H1 (cell line): Measurements from ENCODE around the gene OR8H3. TPM values are rescaled to one million over a fixed set of nuclear protein-coding genes. Genes with fewer than 3 reads are reported as not detected.
A peak's percentile ranks its signal among the peaks of the same experiment; 100 is the strongest.

Source experiments
- CTCF ChIA-PET: fragments of 300-600 bp; sonication (Branson Sonifier 250); formaldehyde crosslinking; loops from one replicate; lab custom pipeline; 2021; ENCODE audit not compliant: partially characterized antibody; lab: Charles Lee
- POLR2A ChIA-PET: fragments of 300-600 bp; sonication (Branson Sonifier 250); formaldehyde crosslinking; loops from one replicate; lab custom pipeline; 2021; ENCODE audit warnings: inconsistent platforms; ENCODE audit not compliant: partially characterized antibody; lab: Charles Lee
- DNase-seq, 2 experiments: peaks; one replicate each; pipeline versions ENCODE4 v3.0.0 to v3.0.0-alpha.2; 2010 to 2022; ENCODE audit warnings: low spot score in 2 of 2, low read depth in 1 of 2, mixed read lengths in 1 of 2
- FAIRE-seq: peaks from 2 replicates; lab custom pipeline; 2011; peaks lifted over from hg19 to GRCh38; lab: Jason Lieb, UNC
- H2AFZ ChIP-seq: 2 replicates; pipeline ENCODE4 v1.8.1; 2012; ENCODE audit warnings: low read length, inconsistent platforms
- H2AK5ac ChIP-seq: 2 replicates; pipeline ENCODE4 v1.6.1; 2013; ENCODE audit warnings: low read depth, low read length
- H2BK120ac ChIP-seq: replicated peaks from 2 replicates; pipeline ENCODE3; 2013; ENCODE audit warnings: low read depth, low read length, inconsistent platforms
- H2BK12ac ChIP-seq: 2 replicates; pipeline ENCODE4 v1.6.1; 2013; ENCODE audit warnings: low read depth, low read length
- H2BK15ac ChIP-seq: 2 replicates; pipeline ENCODE4 v1.6.1; 2013; ENCODE audit warnings: low read length
- H2BK20ac ChIP-seq: 2 replicates; pipeline ENCODE4 v1.6.1; 2013; ENCODE audit warnings: low read length
- H2BK5ac ChIP-seq: 2 replicates; pipeline ENCODE4 v1.6.1; 2013; ENCODE audit warnings: low read depth, low read length
- H3K14ac ChIP-seq: 2 replicates; pipeline ENCODE4 v1.6.1; 2013; ENCODE audit warnings: inconsistent platforms; ENCODE audit not compliant: insufficient read length
- H3K18ac ChIP-seq: 2 replicates; pipeline ENCODE4 v1.6.1; 2013; ENCODE audit warnings: low read length; ENCODE audit errors: extremely low read depth
- H3K23ac ChIP-seq: 2 replicates; pipeline ENCODE4 v1.6.1; 2013; ENCODE audit warnings: inconsistent platforms; ENCODE audit not compliant: insufficient read length
- H3K23me2 ChIP-seq: 2 replicates; pipeline ENCODE4 v1.6.1; 2013; ENCODE audit warnings: low read depth, low read length
- H3K27ac ChIP-seq: 2 replicates; pipeline ENCODE4 v1.6.1; 2011; ENCODE audit warnings: low read depth, low read length, inconsistent platforms
- H3K27me3 ChIP-seq, 4 experiments: replicated peaks in 1 of 4; 1 replicate in 1 of 4; 2 replicates in 3 of 4; pipeline versions ENCODE4 v1.6.1 to v1.8.1; 2011 to 2013; ENCODE audit warnings: low read length in 3 of 4, mild to moderate bottlenecking in 3 of 4, inconsistent platforms in 2 of 4, mixed read lengths in 2 of 4, moderate library complexity in 1 of 4; ENCODE audit not compliant: control insufficient read depth in 3 of 4, insufficient read depth in 3 of 4; ENCODE audit errors: extremely low read depth in 1 of 4
- H3K36me3 ChIP-seq, 4 experiments: 2 replicates each; pipeline versions ENCODE4 v1.6.1 to v1.8.1; 2011 to 2013; ENCODE audit warnings: mild to moderate bottlenecking in 4 of 4, low read length in 3 of 4, moderate library complexity in 2 of 4, control low read depth in 1 of 4, inconsistent platforms in 1 of 4; ENCODE audit not compliant: insufficient read depth in 4 of 4, control insufficient read depth in 2 of 4
- H3K4ac ChIP-seq: replicated peaks from 2 replicates; pipeline ENCODE3; 2013; ENCODE audit warnings: low read length, low read depth, mixed read lengths, inconsistent platforms; ENCODE audit not compliant: insufficient read length
- H3K4me1 ChIP-seq, 4 experiments: replicated peaks in 1 of 4; 1 replicate in 1 of 4; 2 replicates in 3 of 4; pipeline versions ENCODE4 v1.6.1 to v1.8.1; 2011 to 2013; ENCODE audit warnings: low read length in 3 of 4, inconsistent platforms in 2 of 4, mixed read lengths in 1 of 4; ENCODE audit not compliant: insufficient read depth in 4 of 4, control insufficient read depth in 3 of 4
- H3K4me2 ChIP-seq, 2 experiments: 2 replicates each; pipeline versions ENCODE4 v1.6.1 to v1.8.1; 2011 to 2013; ENCODE audit warnings: low read depth in 2 of 2, low read length in 2 of 2, control low read depth in 1 of 2, inconsistent platforms in 1 of 2, mild to moderate bottlenecking in 1 of 2; ENCODE audit not compliant: insufficient read depth in 1 of 2
- H3K4me3 ChIP-seq, 4 experiments: fragments of 200-600, 300-600 bp in 1 of 4; sonication (generic), shearing (Covaris generic), sonication (Bioruptor Twin) in 1 of 4; 2 replicates each; pipeline versions ENCODE4 v1.5.1 to v1.8.1; 2011 to 2016; ENCODE audit warnings: low read length in 4 of 4, low read depth in 3 of 4, control low read depth in 2 of 4, inconsistent platforms in 2 of 4, mild to moderate bottlenecking in 2 of 4, mixed read lengths in 1 of 4, moderate library complexity in 1 of 4; ENCODE audit not compliant: insufficient read depth in 2 of 4; ENCODE audit errors: extremely low read depth in 1 of 4
- H3K56ac ChIP-seq: replicated peaks from 2 replicates; pipeline ENCODE3; 2013; ENCODE audit warnings: low read depth, mild to moderate bottlenecking, mixed read lengths, low read length, inconsistent platforms; ENCODE audit not compliant: insufficient read length
- H3K79me1 ChIP-seq: 2 replicates; pipeline ENCODE4 v1.6.1; 2013; ENCODE audit warnings: low read depth, low read length, control low read depth
- H3K79me2 ChIP-seq, 2 experiments: 2 replicates each; pipeline versions ENCODE4 v1.6.1 to v1.8.1; 2012 to 2013; ENCODE audit warnings: low read length in 2 of 2, mild to moderate bottlenecking in 2 of 2, inconsistent platforms in 1 of 2; ENCODE audit not compliant: insufficient read depth in 2 of 2, control insufficient read depth in 1 of 2
- H3K9ac ChIP-seq, 4 experiments: replicated peaks in 1 of 4; 1 replicate in 1 of 4; 2 replicates in 3 of 4; pipeline versions ENCODE4 v1.6.1 to v1.8.1; 2011 to 2013; ENCODE audit warnings: low read depth in 3 of 4, low read length in 3 of 4, control low read depth in 2 of 4, mild to moderate bottlenecking in 2 of 4, moderate library complexity in 2 of 4, inconsistent platforms in 1 of 4; ENCODE audit errors: extremely low read depth in 1 of 4
- H3K9me3 ChIP-seq, 2 experiments: 2 replicates each; pipeline versions ENCODE4 v1.6.1 to v1.8.1; 2012 to 2013; ENCODE audit warnings: mild to moderate bottlenecking in 2 of 2, moderate library complexity in 2 of 2, control low read depth in 1 of 2, inconsistent platforms in 1 of 2, low read depth in 1 of 2, low read length in 1 of 2, mixed read lengths in 1 of 2; ENCODE audit not compliant: insufficient read depth in 2 of 2
- H4K20me1 ChIP-seq, 2 experiments: replicated peaks in 1 of 2; 2 replicates each; pipeline versions ENCODE3 to v1.8.1; 2011 to 2013; ENCODE audit warnings: inconsistent platforms in 2 of 2, low read length in 2 of 2, mild to moderate bottlenecking in 1 of 2; ENCODE audit not compliant: insufficient read depth in 2 of 2, control insufficient read depth in 1 of 2
- H4K5ac ChIP-seq: 2 replicates; pipeline ENCODE4 v1.6.1; 2013; ENCODE audit warnings: low read length, low read depth, mixed read lengths, inconsistent platforms; ENCODE audit not compliant: insufficient read length
- H4K8ac ChIP-seq: 2 replicates; pipeline ENCODE4 v1.8.0; 2013; ENCODE audit warnings: mild to moderate bottlenecking, moderate library complexity, low read length, inconsistent platforms; ENCODE audit not compliant: insufficient read depth; ENCODE audit errors: extremely low read depth
- H4K91ac ChIP-seq: replicated peaks from 2 replicates; pipeline ENCODE3; 2013; ENCODE audit warnings: low read length, mixed read lengths, inconsistent platforms; ENCODE audit not compliant: insufficient read length
- WGBS, 2 experiments: shearing (Covaris generic) in 1 of 2; methylation state at CpG; one replicate each; pipeline versions ENCODE4 v1.1.6 to v1.1.7; 2013 to 2015; ENCODE audit warnings: low lambda C conversion rate in 2 of 2, mixed read lengths in 2 of 2, inconsistent platforms in 1 of 2, low coverage in 1 of 2, missing lambda C conversion rate in 1 of 2; ENCODE audit not compliant: insufficient replicate concordance in 2 of 2, insufficient coverage in 1 of 2, insufficient read length in 1 of 2; ENCODE audit errors: extremely low coverage in 1 of 2, missing lambda C conversion rate in 1 of 2; 5-methylcytosine and 5-hydroxymethylcytosine counted together
- polyA plus RNA-seq, 7 experiments: library from polyadenylated mRNA; depleted of rRNA in 3 of 7; stranded (reverse) in 5 of 7; unstranded in 2 of 7; fragments of >200 nt in 5 of 7; fragments of 200-250 nt in 2 of 7; gene quantifications; 1 replicate in 5 of 7; 2 replicates in 1 of 7; 4 replicates in 1 of 7; pipeline versions ENCODE4 v1.2.1 to v1.2.3, GENCODE V29; 2011 to 2013; ENCODE audit warnings: missing spikeins in 2 of 7, mixed read lengths in 2 of 7
- total RNA-seq: library from RNA; stranded (reverse); fragmentation: NEBNext Ultra II Directional; extraction: Animal tissue kit (Norgen Biotek cat#: 25700); gene quantifications from 2 replicates; pipeline ENCODE4 v1.2.1, GENCODE V29; 2021
- TF ChIP-seq, protein P1 (sequence below): IDR thresholded peaks from 2 replicates; pipeline ENCODE4 v1.6.1; 2012; ENCODE audit warnings: low read length, inconsistent platforms

The OR8H3 gene
- total and polyA plus RNA-seq, 2 of the 8 experiments (the other 6 are each of a cell fraction or from before 2014, with no cell fraction given): not detected

DNA sequence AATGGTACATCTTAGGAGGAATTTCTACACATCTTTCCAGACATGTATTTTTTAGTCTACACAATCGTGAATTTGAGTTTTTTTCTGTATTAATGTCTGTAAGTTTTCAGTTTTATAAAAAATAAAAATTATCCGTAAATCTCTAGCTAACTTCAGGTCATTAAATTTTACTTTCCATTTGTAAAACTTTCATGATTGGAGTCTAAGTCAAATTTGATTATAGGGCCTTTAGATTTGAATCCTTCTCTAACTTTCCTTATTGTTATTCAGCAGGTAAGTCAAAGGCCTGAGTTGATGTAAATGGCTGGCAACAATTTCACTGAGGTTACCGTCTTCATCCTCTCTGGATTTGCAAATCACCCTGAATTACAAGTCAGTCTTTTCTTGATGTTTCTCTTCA, 29.2 kb upstream of the OR8H3 start, which contains the start of gene OR8I2:
TSS of gene OR8I2 (plus strand) at position 301 of the 400 bp plus-strand sequence. CDS start at position 301, 0 bp downstream.
- DNase-seq (no peak), FAIRE-seq (no peak)
- no peak within 1 kb of the TSS for H4K91ac ChIP-seq
- H4K20me1 ChIP-seq: no peaks in the 10 kb centered on the region
- H3K18ac ChIP-seq: no peak within 1 kb of the TSS
- no peak within 1 kb of the TSS for H2BK12ac ChIP-seq
- H4K8ac ChIP-seq: no peak within 1 kb of the TSS
- no peaks in the 10 kb centered on the region for H3K79me1 ChIP-seq
- H3K79me2 ChIP-seq: no peaks in the 10 kb centered on the region
- no peak within 1 kb of the TSS for H3K4me2 ChIP-seq
- TF ChIP-seq, protein P1, sequence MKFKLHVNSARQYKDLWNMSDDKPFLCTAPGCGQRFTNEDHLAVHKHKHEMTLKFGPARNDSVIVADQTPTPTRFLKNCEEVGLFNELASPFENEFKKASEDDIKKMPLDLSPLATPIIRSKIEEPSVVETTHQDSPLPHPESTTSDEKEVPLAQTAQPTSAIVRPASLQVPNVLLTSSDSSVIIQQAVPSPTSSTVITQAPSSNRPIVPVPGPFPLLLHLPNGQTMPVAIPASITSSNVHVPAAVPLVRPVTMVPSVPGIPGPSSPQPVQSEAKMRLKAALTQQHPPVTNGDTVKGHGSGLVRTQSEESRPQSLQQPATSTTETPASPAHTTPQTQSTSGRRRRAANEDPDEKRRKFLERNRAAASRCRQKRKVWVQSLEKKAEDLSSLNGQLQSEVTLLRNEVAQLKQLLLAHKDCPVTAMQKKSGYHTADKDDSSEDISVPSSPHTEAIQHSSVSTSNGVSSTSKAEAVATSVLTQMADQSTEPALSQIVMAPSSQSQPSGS: no peak
- ChIA-PET CTCF (no interaction called here), POLR2A (no interaction called here)
- H3K4me1 ChIP-seq: no peaks in the 10 kb centered on the region
- no peak within 1 kb of the TSS for H3K9ac ChIP-seq
- H2BK120ac ChIP-seq: no peak within 1 kb of the TSS
- H3K27ac ChIP-seq: no peak within 1 kb of the TSS
- H3K56ac ChIP-seq: no peak within 1 kb of the TSS
- no peak within 1 kb of the TSS for H3K14ac ChIP-seq
- H3K9me3 ChIP-seq: no peaks in the 10 kb centered on the region
- no peak within 1 kb of the TSS for H3K23ac ChIP-seq
- 64% methylated on average over 3 of the region's 3 CpGs; no CpG with 5 or more reads in 1 of the 2 experiments for WGBS, 2 experiments
- peak within 1 kb of the TSS; percentile 92 for H2AFZ ChIP-seq
- H2AK5ac ChIP-seq: no peak within 1 kb of the TSS
- H3K27me3 ChIP-seq: no peaks in the 10 kb centered on the region
- H3K4ac ChIP-seq: no peak within 1 kb of the TSS
- no peaks in the 10 kb centered on the region for H3K36me3 ChIP-seq
- no peak within 1 kb of the TSS for H2BK15ac ChIP-seq
- no peak within 1 kb of the TSS for H2BK20ac ChIP-seq
- H4K5ac ChIP-seq: no peak within 1 kb of the TSS
- no peak within 1 kb of the TSS for H2BK5ac ChIP-seq
- no peak within 1 kb of the TSS for H3K4me3 ChIP-seq
- H3K23me2 ChIP-seq: no peaks in the 10 kb centered on the region
